GM12875 (cell line): ENCODE data around the gene BTRC.
"Not testable (repeated sequence)": the region's sequence is repeated elsewhere in the genome, so short reads cannot be mapped to it uniquely, and the experiment has no call there.

Experiments
- H3K4me3 ChIP-seq: one replicate; pipeline ENCODE4 v1.5.1; 2011; ENCODE audit warnings: low read depth, low read length, control low read depth
- CTCF ChIP-seq: IDR thresholded peaks from 2 replicates; pipeline ENCODE4 v1.5.1; 2011; ENCODE audit warnings: low read depth, mild to moderate bottlenecking, control low read depth, inconsistent platforms, low read length, moderate library complexity, borderline replicate concordance; ENCODE audit not compliant: insufficient read depth

The BTRC gene

GRCh38 chr10:101579516-101579870 lies 225.5 kb downstream of the BTRC start:
- TF ChIP-seq CTCF, result no peak
- H3K4me3 ChIP-seq, result no peak overlapping the region

- no peak for TF ChIP-seq CTCF
- no peak overlapping the region for H3K4me3 ChIP-seq
Observed at GRCh38 chr10:101580486-101581399, 226.8 kb downstream of the BTRC start.

GRCh38 chr10:101585841-101586240 lies 231.9 kb downstream of the BTRC start:
- TF ChIP-seq CTCF, result no peak
- H3K4me3 ChIP-seq, result no peak overlapping the region

GRCh38 chr10:101587725-101588653 lies 234.0 kb downstream of the BTRC start, which contains the start of the genes DPCD and POLL:
DPCD (plus strand) TSS chr10:101588321; CDS start chr10:101588337, 16 bp downstream.
POLL (minus strand) TSS chr10:101588257; CDS start chr10:101587360, 897 bp downstream.
- H3K4me3 ChIP-seq, result peak within 1 kb of the TSS; percentile 88
- TF ChIP-seq CTCF, result no peak

- H3K4me3 ChIP-seq, result no peak overlapping the region
- no peak for TF ChIP-seq CTCF
Observed at GRCh38 chr10:101588879-101589278, 234.9 kb downstream of the BTRC start.

GRCh38 chr10:101593331-101593730 lies 239.4 kb downstream of the BTRC start:
- H3K4me3 ChIP-seq, result not testable (repeated sequence)
